ENCODE measurements around the gene PRAME.

PRAME gene

GRCh38 chr22:22538226-22538989 is 20.7 kb downstream of the PRAME start:
- no peak for TF ChIP-seq CTCF (IDR thresholded peaks at IDR 0.05)

- TF ChIP-seq CTCF (IDR thresholded peaks at IDR 0.05): no peak
Measured at GRCh38 chr22:22536916-22537315, 22.1 kb downstream of the PRAME start.

GRCh38 chr22:22536515-22536914 is 22.6 kb downstream of the PRAME start:
- TF ChIP-seq CTCF (IDR thresholded peaks at IDR 0.05): no peak

- TF ChIP-seq CTCF (IDR thresholded peaks at IDR 0.05): no peak
Measured at GRCh38 chr22:22535662-22536061, 23.4 kb downstream of the PRAME start.

GRCh38 chr22:22534604-22535415 is 24.3 kb downstream of the PRAME start:
- TF ChIP-seq CTCF (IDR thresholded peaks at IDR 0.05): no peak

- no peak for TF ChIP-seq CTCF (IDR thresholded peaks at IDR 0.05)
Measured at GRCh38 chr22:22533863-22534262, 25.2 kb downstream of the PRAME start.

GRCh38 chr22:22533417-22533816 is 25.6 kb downstream of the PRAME start:
- TF ChIP-seq CTCF (IDR thresholded peaks at IDR 0.05): no peak

Measured in LNCAP (cell line).